PC-9 (cell line): ENCODE data around the gene TMED4.

Source experiments
- EZH2 ChIP-seq: fragments of 200-600 bp; sonication (generic); IDR thresholded peaks from 2 replicates; pipeline ENCODE4 v1.8.0; 2017; ENCODE audit warnings: antibody characterized with exemption, low read depth
- TF ChIP-seq, protein P1 (sequence below): fragments of 200-600 bp; sonication (generic); conservative IDR thresholded peaks from 2 replicates; pipeline ENCODE4 v1.6.1; 2017; ENCODE audit warnings: mixed run types, antibody characterized with exemption, mild to moderate bottlenecking, moderate library complexity

GRCh38 chr7:44559485-44559884 is 22.5 kb downstream of the TMED4 start:
- TF ChIP-seq, protein P1, sequence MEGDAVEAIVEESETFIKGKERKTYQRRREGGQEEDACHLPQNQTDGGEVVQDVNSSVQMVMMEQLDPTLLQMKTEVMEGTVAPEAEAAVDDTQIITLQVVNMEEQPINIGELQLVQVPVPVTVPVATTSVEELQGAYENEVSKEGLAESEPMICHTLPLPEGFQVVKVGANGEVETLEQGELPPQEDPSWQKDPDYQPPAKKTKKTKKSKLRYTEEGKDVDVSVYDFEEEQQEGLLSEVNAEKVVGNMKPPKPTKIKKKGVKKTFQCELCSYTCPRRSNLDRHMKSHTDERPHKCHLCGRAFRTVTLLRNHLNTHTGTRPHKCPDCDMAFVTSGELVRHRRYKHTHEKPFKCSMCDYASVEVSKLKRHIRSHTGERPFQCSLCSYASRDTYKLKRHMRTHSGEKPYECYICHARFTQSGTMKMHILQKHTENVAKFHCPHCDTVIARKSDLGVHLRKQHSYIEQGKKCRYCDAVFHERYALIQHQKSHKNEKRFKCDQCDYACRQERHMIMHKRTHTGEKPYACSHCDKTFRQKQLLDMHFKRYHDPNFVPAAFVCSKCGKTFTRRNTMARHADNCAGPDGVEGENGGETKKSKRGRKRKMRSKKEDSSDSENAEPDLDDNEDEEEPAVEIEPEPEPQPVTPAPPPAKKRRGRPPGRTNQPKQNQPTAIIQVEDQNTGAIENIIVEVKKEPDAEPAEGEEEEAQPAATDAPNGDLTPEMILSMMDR: no peak
- no peak for TF ChIP-seq EZH2
